ENCODE data around the gene ERICH2.

DNA sequence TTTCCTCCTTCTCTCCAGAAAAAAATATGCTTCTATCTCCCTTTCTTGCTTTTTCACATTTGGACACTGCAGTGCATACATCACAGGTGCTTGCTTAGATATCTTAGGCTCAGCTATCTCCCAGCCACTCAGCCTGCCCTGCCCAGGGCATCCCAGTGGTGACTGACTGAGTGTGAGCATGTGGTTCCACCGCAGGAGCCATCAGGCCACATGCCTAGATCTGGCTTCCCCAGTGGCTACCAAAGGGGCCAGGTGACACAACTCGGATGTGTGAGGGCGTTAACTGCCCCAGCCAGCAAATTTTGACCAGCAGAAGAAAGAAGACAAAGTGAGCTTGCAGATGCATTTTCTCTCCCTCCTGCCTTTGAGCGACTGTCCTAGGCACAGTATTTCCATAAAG, 29.5 kb upstream of the ERICH2 start:
- TF ChIP-seq, protein P1, sequence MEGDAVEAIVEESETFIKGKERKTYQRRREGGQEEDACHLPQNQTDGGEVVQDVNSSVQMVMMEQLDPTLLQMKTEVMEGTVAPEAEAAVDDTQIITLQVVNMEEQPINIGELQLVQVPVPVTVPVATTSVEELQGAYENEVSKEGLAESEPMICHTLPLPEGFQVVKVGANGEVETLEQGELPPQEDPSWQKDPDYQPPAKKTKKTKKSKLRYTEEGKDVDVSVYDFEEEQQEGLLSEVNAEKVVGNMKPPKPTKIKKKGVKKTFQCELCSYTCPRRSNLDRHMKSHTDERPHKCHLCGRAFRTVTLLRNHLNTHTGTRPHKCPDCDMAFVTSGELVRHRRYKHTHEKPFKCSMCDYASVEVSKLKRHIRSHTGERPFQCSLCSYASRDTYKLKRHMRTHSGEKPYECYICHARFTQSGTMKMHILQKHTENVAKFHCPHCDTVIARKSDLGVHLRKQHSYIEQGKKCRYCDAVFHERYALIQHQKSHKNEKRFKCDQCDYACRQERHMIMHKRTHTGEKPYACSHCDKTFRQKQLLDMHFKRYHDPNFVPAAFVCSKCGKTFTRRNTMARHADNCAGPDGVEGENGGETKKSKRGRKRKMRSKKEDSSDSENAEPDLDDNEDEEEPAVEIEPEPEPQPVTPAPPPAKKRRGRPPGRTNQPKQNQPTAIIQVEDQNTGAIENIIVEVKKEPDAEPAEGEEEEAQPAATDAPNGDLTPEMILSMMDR (conservative IDR thresholded peaks at IDR 0.05; ENCODE audit: low read depth in 2 of 2): no peak
- TF ChIP-seq EZH2phosphoT487 (IDR thresholded peaks at IDR 0.05; ENCODE audit: unreplicated experiment) (no peak), ZNF114 (CRISPR knock-in tag; IDR thresholded peaks at IDR 0.05) (no peak)
- TF ChIP-seq, protein P2, sequence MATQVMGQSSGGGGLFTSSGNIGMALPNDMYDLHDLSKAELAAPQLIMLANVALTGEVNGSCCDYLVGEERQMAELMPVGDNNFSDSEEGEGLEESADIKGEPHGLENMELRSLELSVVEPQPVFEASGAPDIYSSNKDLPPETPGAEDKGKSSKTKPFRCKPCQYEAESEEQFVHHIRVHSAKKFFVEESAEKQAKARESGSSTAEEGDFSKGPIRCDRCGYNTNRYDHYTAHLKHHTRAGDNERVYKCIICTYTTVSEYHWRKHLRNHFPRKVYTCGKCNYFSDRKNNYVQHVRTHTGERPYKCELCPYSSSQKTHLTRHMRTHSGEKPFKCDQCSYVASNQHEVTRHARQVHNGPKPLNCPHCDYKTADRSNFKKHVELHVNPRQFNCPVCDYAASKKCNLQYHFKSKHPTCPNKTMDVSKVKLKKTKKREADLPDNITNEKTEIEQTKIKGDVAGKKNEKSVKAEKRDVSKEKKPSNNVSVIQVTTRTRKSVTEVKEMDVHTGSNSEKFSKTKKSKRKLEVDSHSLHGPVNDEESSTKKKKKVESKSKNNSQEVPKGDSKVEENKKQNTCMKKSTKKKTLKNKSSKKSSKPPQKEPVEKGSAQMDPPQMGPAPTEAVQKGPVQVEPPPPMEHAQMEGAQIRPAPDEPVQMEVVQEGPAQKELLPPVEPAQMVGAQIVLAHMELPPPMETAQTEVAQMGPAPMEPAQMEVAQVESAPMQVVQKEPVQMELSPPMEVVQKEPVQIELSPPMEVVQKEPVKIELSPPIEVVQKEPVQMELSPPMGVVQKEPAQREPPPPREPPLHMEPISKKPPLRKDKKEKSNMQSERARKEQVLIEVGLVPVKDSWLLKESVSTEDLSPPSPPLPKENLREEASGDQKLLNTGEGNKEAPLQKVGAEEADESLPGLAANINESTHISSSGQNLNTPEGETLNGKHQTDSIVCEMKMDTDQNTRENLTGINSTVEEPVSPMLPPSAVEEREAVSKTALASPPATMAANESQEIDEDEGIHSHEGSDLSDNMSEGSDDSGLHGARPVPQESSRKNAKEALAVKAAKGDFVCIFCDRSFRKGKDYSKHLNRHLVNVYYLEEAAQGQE (IDR thresholded peaks at IDR 0.05; ENCODE audit: unreplicated experiment): no peak
